HEK293 (cell line): ENCODE results near the gene ATE1.

Experiments used
- CTCF ChIA-PET: fragments of 350-600 bp; formaldehyde crosslinking; extraction: SDS; loops from one replicate; lab custom pipeline; 2021; ENCODE audit warnings: antibody characterized with exemption; lab: Yijun Ruan, JAX
- POLR2A ChIA-PET: fragments of 300-600 bp; formaldehyde crosslinking; extraction: SDS; loops from one replicate; lab custom pipeline; 2020; ENCODE audit warnings: antibody characterized with exemption, inconsistent platforms; lab: Yijun Ruan, JAX
- H3K27ac ChIP-seq: fragments of 200-500 bp; sonication (Bioruptor generic); 2 replicates; pipeline ENCODE4 v1.5.1; 2014; ENCODE audit warnings: low read depth, low read length, control low read depth, inconsistent platforms; ENCODE audit errors: extremely low read depth
- H3K36me3 ChIP-seq, 2 experiments: fragments of 200-500 bp in 1 of 2; sonication (Bioruptor generic) in 1 of 2; 1 replicate in 1 of 2; 2 replicates in 1 of 2; pipeline ENCODE4 v1.5.1; 2014 to 2017; ENCODE audit warnings: inconsistent platforms in 2 of 2, low read length in 2 of 2; ENCODE audit not compliant: control insufficient read depth in 2 of 2, insufficient read depth in 1 of 2
- H3K4me1 ChIP-seq: fragments of 200-500 bp; sonication (Bioruptor generic); 2 replicates; pipeline ENCODE4 v1.5.1; 2014; ENCODE audit warnings: mild to moderate bottlenecking, low read length, inconsistent platforms; ENCODE audit not compliant: control insufficient read depth, insufficient read depth
- H3K4me3 ChIP-seq: 2 replicates; pipeline ENCODE4 v1.5.1; 2011; ENCODE audit warnings: low read depth, mild to moderate bottlenecking, control low read depth, low read length, moderate library complexity
- H3K9me3 ChIP-seq: fragments of 200-500 bp; sonication (Bioruptor generic); 2 replicates; pipeline ENCODE4 v1.5.1; 2014; ENCODE audit warnings: low read depth, low read length, inconsistent platforms; ENCODE audit not compliant: control insufficient read depth, insufficient read depth
- KLF16 ChIP-seq: fragments of 450-650 bp; formaldehyde crosslinking; IDR thresholded peaks from 2 replicates; pipeline ENCODE4 v1.5.1; 2017; ENCODE audit warnings: missing biosample characterization, missing genetic modification characterization
- REPIN1 ChIP-seq: fragments of 450-650 bp; formaldehyde crosslinking; IDR thresholded peaks from 2 replicates; pipeline ENCODE4 v1.5.1; 2017; ENCODE audit warnings: missing biosample characterization, missing genetic modification characterization, low read depth
- SCRT1 ChIP-seq: fragments of 450-650 bp; formaldehyde crosslinking; IDR thresholded peaks from 2 replicates; pipeline ENCODE4 v1.5.1; 2016; ENCODE audit warnings: missing biosample characterization, missing genetic modification characterization, borderline replicate concordance
- SCRT2 ChIP-seq: fragments of 450-650 bp; formaldehyde crosslinking; IDR thresholded peaks from 2 replicates; pipeline ENCODE4 v1.5.1; 2016; ENCODE audit warnings: missing biosample characterization, missing genetic modification characterization
- ZFP69B ChIP-seq: fragments of 450-650 bp; formaldehyde crosslinking; IDR thresholded peaks from 2 replicates; pipeline ENCODE4 v1.5.1; 2016; ENCODE audit warnings: missing biosample characterization, missing genetic modification characterization
- ZNF112 ChIP-seq: fragments of 450-650 bp; formaldehyde crosslinking; IDR thresholded peaks from 2 replicates; pipeline ENCODE4 v1.5.0; 2017; ENCODE audit warnings: missing biosample characterization, missing genetic modification characterization
- ZNF121 ChIP-seq: fragments of 450-650 bp; formaldehyde crosslinking; IDR thresholded peaks from 2 replicates; pipeline ENCODE4 v1.5.1; 2016; ENCODE audit warnings: missing biosample characterization, missing genetic modification characterization
- ZNF169 ChIP-seq: fragments of 450-650 bp; formaldehyde crosslinking; IDR thresholded peaks from 2 replicates; pipeline ENCODE4 v1.5.1; 2016; ENCODE audit warnings: missing biosample characterization, missing genetic modification characterization
- ZNF426 ChIP-seq: fragments of 450-650 bp; formaldehyde crosslinking; IDR thresholded peaks from 2 replicates; pipeline ENCODE4 v1.5.1; 2017; ENCODE audit warnings: missing biosample characterization, missing genetic modification characterization, mild to moderate bottlenecking, inconsistent platforms, moderate library complexity
- ZNF514 ChIP-seq: fragments of 450-650 bp; formaldehyde crosslinking; IDR thresholded peaks from 2 replicates; pipeline ENCODE4 v1.5.1; 2016; ENCODE audit warnings: missing biosample characterization, missing genetic modification characterization
- ZNF610 ChIP-seq: fragments of 450-650 bp; formaldehyde crosslinking; IDR thresholded peaks from 2 replicates; pipeline ENCODE4 v1.5.1; 2016; ENCODE audit warnings: missing biosample characterization, missing genetic modification characterization, borderline replicate concordance
- ZNF768 ChIP-seq: fragments of 450-650 bp; formaldehyde crosslinking; IDR thresholded peaks from 2 replicates; pipeline ENCODE4 v1.5.1; 2018; ENCODE audit warnings: missing biosample characterization, mild to moderate bottlenecking, missing genetic modification characterization
- TF ChIP-seq, protein P1 (sequence below): fragments of 450-650 bp; formaldehyde crosslinking; IDR thresholded peaks from 2 replicates; pipeline ENCODE4 v1.5.1; 2017; ENCODE audit warnings: missing biosample characterization, missing genetic modification characterization
- TF ChIP-seq, protein P2 (sequence below): fragments of 450-650 bp; formaldehyde crosslinking; IDR thresholded peaks from 2 replicates; pipeline ENCODE4 v1.5.1; 2017; ENCODE audit warnings: missing biosample characterization, missing genetic modification characterization
- TF ChIP-seq, protein P3 (sequence below): fragments of 450-650 bp; formaldehyde crosslinking; optimal IDR thresholded peaks from 2 replicates; pipeline ENCODE3; 2016; ENCODE audit warnings: missing biosample characterization, mild to moderate bottlenecking, missing genetic modification characterization

ATE1 gene

DNA sequence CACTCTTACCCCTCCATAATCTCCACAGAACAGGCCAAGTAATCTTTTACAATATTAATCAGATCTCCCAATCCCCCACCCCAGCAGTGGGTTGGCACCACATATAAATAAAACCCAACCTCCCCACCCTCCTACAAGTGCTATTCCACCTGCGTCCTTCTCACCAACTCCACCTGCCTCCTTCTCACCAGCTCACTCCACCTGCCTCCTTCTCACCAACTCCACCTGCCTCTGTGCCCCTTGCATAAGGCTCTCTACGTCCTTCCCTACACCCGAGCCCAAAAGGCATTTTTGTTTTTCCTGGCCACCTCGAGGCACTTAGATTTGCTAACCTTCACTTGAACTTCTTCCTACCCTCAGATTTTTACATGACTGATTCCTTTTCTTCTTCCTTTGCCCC, 89.7 kb downstream of the ATE1 start:
- ChIA-PET CTCF (interaction anchor here (0.6 to 2.8 kb wide), 2 partner anchors 12 to 14 kb away, joined by 4 to 22 read pairs; no protein-coding TSS in a partner anchor), POLR2A (no interaction called here)
- peaks cover 17% of the 10 kb centered on the region for H3K4me1 ChIP-seq
- no peak overlapping the region for H3K4me3 ChIP-seq
- H3K9me3 ChIP-seq: no peaks in the 10 kb centered on the region
- TF ChIP-seq SCRT2 (tag by site-specific recombination) (0 out of 2 replicates have a peak, but pooled peaks have one; percentile 15), ZNF514 (no peak)
- H3K27ac ChIP-seq: no peak overlapping the region
- H3K36me3 ChIP-seq: no peaks in the 10 kb centered on the region

DNA sequence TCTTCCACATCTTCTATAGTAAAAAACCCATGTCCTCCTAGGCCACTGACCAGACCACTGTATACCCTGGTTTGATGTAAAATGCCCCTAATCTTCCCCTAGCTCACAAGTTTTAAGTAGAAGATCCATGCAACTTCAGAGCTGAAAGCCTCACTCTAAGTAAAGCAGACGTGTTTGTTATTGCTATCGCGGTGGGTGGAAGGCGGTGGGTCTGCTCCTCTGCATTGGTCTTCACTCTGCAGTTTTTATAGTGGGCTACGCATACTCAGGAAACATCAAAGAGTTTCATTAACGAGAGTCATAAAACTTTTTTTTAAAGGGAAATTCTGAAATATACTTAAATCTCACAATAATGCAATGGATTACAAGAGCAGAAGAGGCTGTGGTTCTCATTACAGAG, 91.7 kb downstream of the ATE1 start:
- POLR2A ChIA-PET: no interaction called here
- Histone ChIP-seq H3K36me3 (no peaks in the 10 kb centered on the region), H3K27ac (no peak overlapping the region), H3K4me3 (no peak overlapping the region), H3K9me3 (no peaks in the 10 kb centered on the region), H3K4me1 (peaks cover 32% of the 10 kb centered on the region)
- CTCF ChIA-PET: interaction anchor here (1.1 to 2.8 kb wide), 4 partner anchors 12 to 893 kb away, joined by 3 to 22 read pairs (median 4); no protein-coding TSS in a partner anchor
- TF ChIP-seq, protein P1, sequence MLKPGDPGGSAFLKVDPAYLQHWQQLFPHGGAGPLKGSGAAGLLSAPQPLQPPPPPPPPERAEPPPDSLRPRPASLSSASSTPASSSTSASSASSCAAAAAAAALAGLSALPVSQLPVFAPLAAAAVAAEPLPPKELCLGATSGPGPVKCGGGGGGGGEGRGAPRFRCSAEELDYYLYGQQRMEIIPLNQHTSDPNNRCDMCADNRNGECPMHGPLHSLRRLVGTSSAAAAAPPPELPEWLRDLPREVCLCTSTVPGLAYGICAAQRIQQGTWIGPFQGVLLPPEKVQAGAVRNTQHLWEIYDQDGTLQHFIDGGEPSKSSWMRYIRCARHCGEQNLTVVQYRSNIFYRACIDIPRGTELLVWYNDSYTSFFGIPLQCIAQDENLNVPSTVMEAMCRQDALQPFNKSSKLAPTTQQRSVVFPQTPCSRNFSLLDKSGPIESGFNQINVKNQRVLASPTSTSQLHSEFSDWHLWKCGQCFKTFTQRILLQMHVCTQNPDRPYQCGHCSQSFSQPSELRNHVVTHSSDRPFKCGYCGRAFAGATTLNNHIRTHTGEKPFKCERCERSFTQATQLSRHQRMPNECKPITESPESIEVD (tag by site-specific recombination): peak; percentile 44; the same call in 1 of the 2 replicates
- TF ChIP-seq ZNF169: no peak

DNA sequence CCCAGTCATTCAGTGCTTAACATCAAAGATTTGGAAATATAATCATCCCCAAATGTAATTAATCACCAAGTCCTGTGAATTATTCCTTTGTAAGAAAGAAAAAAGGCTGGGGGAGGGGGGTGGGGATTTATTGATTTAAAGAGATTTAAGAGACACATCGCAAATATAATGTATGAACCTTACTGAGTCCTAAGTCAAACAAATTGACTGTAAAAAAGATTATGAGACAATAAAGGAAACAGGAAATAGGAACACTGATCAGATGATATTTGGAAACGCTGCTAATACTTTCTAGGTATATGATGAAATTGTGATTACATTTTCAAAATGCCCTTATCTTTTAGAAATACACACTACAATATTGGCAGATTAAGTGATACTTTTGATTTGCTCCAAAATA, 92.5 kb downstream of the ATE1 start:
- CTCF ChIA-PET: interaction anchor here (1.1 to 2.8 kb wide), 2 partner anchors 11 to 863 kb away, joined by 5 to 22 read pairs; no protein-coding TSS in a partner anchor

DNA sequence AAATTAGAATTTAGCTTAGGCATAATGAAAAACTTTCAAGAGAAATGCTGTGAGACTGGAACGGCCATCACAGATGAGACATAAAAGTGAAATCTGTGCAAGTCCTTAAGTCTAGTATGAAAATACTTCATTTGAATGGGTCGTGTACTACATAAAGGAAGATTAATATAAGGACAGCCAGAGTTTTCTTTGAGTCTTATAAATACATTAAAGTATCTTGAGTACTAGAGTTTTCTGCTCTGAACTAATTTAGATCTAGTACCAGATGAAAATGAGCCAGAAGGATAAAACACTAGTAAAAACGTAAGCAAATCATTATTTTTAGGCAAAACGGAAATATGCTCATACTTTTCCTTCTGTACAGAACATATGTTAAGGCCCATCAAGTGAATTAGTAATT, 93.1 kb downstream of the ATE1 start:
- Histone ChIP-seq H3K36me3 (no peaks in the 10 kb centered on the region), H3K4me1 (peaks cover 36% of the 10 kb centered on the region), H3K27ac (no peak overlapping the region), H3K9me3 (no peaks in the 10 kb centered on the region), H3K4me3 (no peak overlapping the region)
- POLR2A ChIA-PET: no interaction called here
- TF ChIP-seq, protein P1 (tag by site-specific recombination): peak; percentile 70
- no peak for TF ChIP-seq ZNF426 (tag by site-specific recombination)
- CTCF ChIA-PET: interaction anchor here (0.6 to 1.8 kb wide), 2 partner anchors 11 to 813 kb away, joined by 3 to 10 read pairs; no protein-coding TSS in a partner anchor

More for the DNA sequence above, 92.5 kb downstream of the ATE1 start:
- POLR2A ChIA-PET: no interaction called here
- Histone ChIP-seq H3K4me1 (peaks cover 33% of the 10 kb centered on the region), H3K36me3 (no peaks in the 10 kb centered on the region), H3K9me3 (no peaks in the 10 kb centered on the region), H3K4me3 (no peak overlapping the region), H3K27ac (no peak overlapping the region)
- TF ChIP-seq SCRT1: no peak
- TF ChIP-seq, protein P2, sequence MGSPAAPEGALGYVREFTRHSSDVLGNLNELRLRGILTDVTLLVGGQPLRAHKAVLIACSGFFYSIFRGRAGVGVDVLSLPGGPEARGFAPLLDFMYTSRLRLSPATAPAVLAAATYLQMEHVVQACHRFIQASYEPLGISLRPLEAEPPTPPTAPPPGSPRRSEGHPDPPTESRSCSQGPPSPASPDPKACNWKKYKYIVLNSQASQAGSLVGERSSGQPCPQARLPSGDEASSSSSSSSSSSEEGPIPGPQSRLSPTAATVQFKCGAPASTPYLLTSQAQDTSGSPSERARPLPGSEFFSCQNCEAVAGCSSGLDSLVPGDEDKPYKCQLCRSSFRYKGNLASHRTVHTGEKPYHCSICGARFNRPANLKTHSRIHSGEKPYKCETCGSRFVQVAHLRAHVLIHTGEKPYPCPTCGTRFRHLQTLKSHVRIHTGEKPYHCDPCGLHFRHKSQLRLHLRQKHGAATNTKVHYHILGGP (tag by site-specific recombination): peak; percentile 64; the same call in 1 of the 2 replicates

DNA sequence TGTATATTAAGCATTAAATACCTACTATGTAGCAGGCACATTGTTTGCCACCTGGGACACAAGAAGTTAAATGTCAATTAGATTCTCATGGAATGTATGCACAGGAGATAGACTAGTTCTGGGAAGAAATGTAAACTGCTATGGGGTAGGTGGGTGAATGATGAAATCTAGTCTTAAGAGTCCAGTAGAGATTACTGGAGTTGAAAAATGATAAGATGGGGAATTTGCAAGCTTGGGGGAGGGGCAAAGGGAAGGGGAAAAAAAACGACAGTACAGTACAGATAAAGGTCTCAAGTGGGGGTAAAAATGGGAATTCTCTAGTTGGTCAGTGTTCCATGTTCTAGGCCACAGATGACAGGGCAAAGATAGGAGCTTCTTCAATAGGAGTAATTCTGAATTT, 94.4 kb downstream of the ATE1 start:
- H3K36me3 ChIP-seq: peaks cover 0 to 2% of the 10 kb centered on the region in 2 experiments; a peak in 1 of 3 replicates
- no peaks in the 10 kb centered on the region for H3K9me3 ChIP-seq
- H3K4me3 ChIP-seq: no peak overlapping the region
- CTCF ChIA-PET: interaction anchor here (0.7 to 2.0 kb wide), 4 partner anchors 9 to 596 kb away, joined by 3 to 10 read pairs (median 6); no protein-coding TSS in a partner anchor
- H3K27ac ChIP-seq: no peak overlapping the region
- POLR2A ChIA-PET: no interaction called here
- peaks cover 36% of the 10 kb centered on the region for H3K4me1 ChIP-seq
- TF ChIP-seq ZFP69B (no peak), KLF16 (tag by site-specific recombination) (0 out of 2 replicates have a peak, but pooled peaks have one; percentile 58), ZNF112 (no peak), ZNF610 (tag by site-specific recombination) (0 out of 2 replicates have a peak, but pooled peaks have one; percentile 41), ZNF121 (no peak), ZNF169 (no peak), REPIN1 (tag by site-specific recombination) (no peak), ZNF768 (tag by site-specific recombination) (no peak)
- TF ChIP-seq, protein P3, sequence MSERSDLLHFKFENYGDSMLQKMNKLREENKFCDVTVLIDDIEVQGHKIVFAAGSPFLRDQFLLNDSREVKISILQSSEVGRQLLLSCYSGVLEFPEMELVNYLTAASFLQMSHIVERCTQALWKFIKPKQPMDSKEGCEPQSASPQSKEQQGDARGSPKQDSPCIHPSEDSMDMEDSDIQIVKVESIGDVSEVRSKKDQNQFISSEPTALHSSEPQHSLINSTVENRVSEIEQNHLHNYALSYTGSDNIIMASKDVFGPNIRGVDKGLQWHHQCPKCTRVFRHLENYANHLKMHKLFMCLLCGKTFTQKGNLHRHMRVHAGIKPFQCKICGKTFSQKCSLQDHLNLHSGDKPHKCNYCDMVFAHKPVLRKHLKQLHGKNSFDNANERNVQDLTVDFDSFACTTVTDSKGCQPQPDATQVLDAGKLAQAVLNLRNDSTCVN (tag by site-specific recombination): no peak
- TF ChIP-seq, protein P2 (tag by site-specific recombination): peak; percentile 50
